H9 (cell line): ENCODE results near the gene EFNA5. TPM values are rescaled to one million over a fixed set of nuclear protein-coding genes. Genes with fewer than 3 reads are reported as not detected.

Experiments used
- DNase-seq: peaks from one replicate; pipeline ENCODE4 v3.0.0-alpha.2; 2017
- H2AFZ ChIP-seq: one replicate; pipeline ENCODE4 v1.6.1; 2013; ENCODE audit warnings: mild to moderate bottlenecking, low read length, control low read depth, moderate library complexity
- H2AK5ac ChIP-seq: 2 replicates; pipeline ENCODE4 v1.6.1; 2013; ENCODE audit warnings: low read length, control low read depth, mixed read lengths; ENCODE audit not compliant: insufficient read length
- H2BK120ac ChIP-seq: one replicate; pipeline ENCODE4 v1.6.1; 2013; ENCODE audit warnings: low read depth, mild to moderate bottlenecking, low read length, control low read depth, inconsistent platforms; ENCODE audit not compliant: poor library complexity, severe bottlenecking
- H2BK12ac ChIP-seq: 2 replicates; pipeline ENCODE4 v1.6.1; 2013; ENCODE audit warnings: low read length, control low read depth, mixed read lengths, low read depth; ENCODE audit not compliant: insufficient read length
- H2BK15ac ChIP-seq: 2 replicates; pipeline ENCODE4 v1.6.1; 2013; ENCODE audit warnings: low read depth, low read length, control low read depth
- H2BK20ac ChIP-seq: one replicate; pipeline ENCODE4 v1.6.1; 2013; ENCODE audit warnings: low read depth, mild to moderate bottlenecking, low read length, control low read depth, inconsistent platforms; ENCODE audit not compliant: poor library complexity, severe bottlenecking
- H2BK5ac ChIP-seq: 2 replicates; pipeline ENCODE4 v1.6.1; 2013; ENCODE audit warnings: low read length, control low read depth, mixed read lengths; ENCODE audit not compliant: insufficient read length
- H3K14ac ChIP-seq: 2 replicates; pipeline ENCODE4 v1.6.1; 2013; ENCODE audit warnings: low read length, control low read depth; ENCODE audit not compliant: insufficient read depth
- H3K18ac ChIP-seq: 2 replicates; pipeline ENCODE4 v1.6.1; 2013; ENCODE audit warnings: low read depth, mild to moderate bottlenecking, mixed read lengths, low read length, control low read depth; ENCODE audit not compliant: insufficient read length
- H3K23ac ChIP-seq: 2 replicates; pipeline ENCODE4 v1.6.1; 2013; ENCODE audit warnings: low read length, control low read depth, mixed read lengths, low read depth; ENCODE audit not compliant: insufficient read length
- H3K23me2 ChIP-seq: 2 replicates; pipeline ENCODE4 v1.6.1; 2013; ENCODE audit warnings: low read depth, mild to moderate bottlenecking, mixed read lengths, low read length, control low read depth; ENCODE audit not compliant: insufficient read length, poor library complexity, severe bottlenecking
- H3K27ac ChIP-seq: 2 replicates; pipeline ENCODE4 v1.5.1; 2013; ENCODE audit warnings: low read length, control low read depth, mixed read lengths, low read depth; ENCODE audit not compliant: insufficient read length
- H3K27me3 ChIP-seq: 2 replicates; pipeline ENCODE4 v1.6.1; 2013; ENCODE audit warnings: low read length, control low read depth, inconsistent platforms; ENCODE audit not compliant: insufficient read depth
- H3K4ac ChIP-seq: 2 replicates; pipeline ENCODE4 v1.6.1; 2013; ENCODE audit warnings: low read depth, mild to moderate bottlenecking, control low read depth, inconsistent platforms, low read length, moderate library complexity
- H3K4me1 ChIP-seq: 2 replicates; pipeline ENCODE4 v1.6.1; 2013; ENCODE audit warnings: low read length, control low read depth, inconsistent platforms; ENCODE audit not compliant: insufficient read depth
- H3K4me2 ChIP-seq: 2 replicates; pipeline ENCODE4 v1.6.1; 2013; ENCODE audit warnings: low read length, control low read depth, mixed read lengths; ENCODE audit not compliant: insufficient read length, insufficient read depth
- H3K56ac ChIP-seq: 2 replicates; pipeline ENCODE4 v1.6.1; 2013; ENCODE audit warnings: low read depth, mild to moderate bottlenecking, mixed read lengths, low read length, control low read depth; ENCODE audit not compliant: insufficient read length
- H3K79me1 ChIP-seq: 2 replicates; pipeline ENCODE4 v1.6.1; 2013; ENCODE audit warnings: low read depth, mild to moderate bottlenecking, moderate library complexity, low read length, control low read depth, inconsistent platforms; ENCODE audit not compliant: insufficient read depth, poor library complexity, severe bottlenecking
- H3K79me2 ChIP-seq: 2 replicates; pipeline ENCODE4 v1.6.1; 2013; ENCODE audit warnings: low read length, control low read depth, inconsistent platforms; ENCODE audit not compliant: insufficient read depth
- H3K9ac ChIP-seq: 2 replicates; pipeline ENCODE4 v1.6.1; 2013; ENCODE audit warnings: low read length, control low read depth, mixed read lengths; ENCODE audit not compliant: insufficient read length; ENCODE audit errors: extremely low read depth
- H3K9me3 ChIP-seq: one replicate; pipeline ENCODE4 v1.6.1; 2013; ENCODE audit warnings: low read depth, low read length, inconsistent platforms; ENCODE audit not compliant: control insufficient read depth
- H3T11ph ChIP-seq: one replicate; pipeline ENCODE4 v1.6.1; 2013; ENCODE audit warnings: mild to moderate bottlenecking, low read length, control low read depth, inconsistent platforms
- H4K20me1 ChIP-seq: one replicate; pipeline ENCODE4 v1.6.1; 2013; ENCODE audit not compliant: control insufficient read depth, insufficient read length, insufficient read depth
- H4K5ac ChIP-seq: 2 replicates; pipeline ENCODE4 v1.6.1; 2013; ENCODE audit warnings: low read depth, mild to moderate bottlenecking, mixed read lengths, low read length, control low read depth; ENCODE audit not compliant: insufficient read length
- H4K8ac ChIP-seq: replicated peaks from 2 replicates; pipeline ENCODE4 v1.6.1; 2013; ENCODE audit warnings: low read length, control low read depth, mixed read lengths, low read depth; ENCODE audit not compliant: insufficient read length
- H4K91ac ChIP-seq: 2 replicates; pipeline ENCODE4 v1.6.1; 2013; ENCODE audit warnings: low read depth, mild to moderate bottlenecking, moderate library complexity, mixed read lengths, low read length, control low read depth; ENCODE audit not compliant: insufficient read length
- H3K27ac Mint-ChIP-seq, 3 experiments: 2 replicates in 2 of 3; 3 replicates in 1 of 3; pipeline ENCODE4 v1.8.0; 2020 to 2021; ENCODE audit warnings: mixed read lengths in 3 of 3, mild to moderate bottlenecking in 1 of 3, moderate library complexity in 1 of 3
- H3K27me3 Mint-ChIP-seq: 2 replicates; pipeline ENCODE4 v1.8.0; 2021; ENCODE audit warnings: low read depth, mild to moderate bottlenecking, moderate library complexity, mixed read lengths
- H3K36me3 Mint-ChIP-seq, 3 experiments: 2 replicates in 2 of 3; 3 replicates in 1 of 3; pipeline ENCODE4 v1.8.0; 2020 to 2021; ENCODE audit warnings: low read depth in 3 of 3, mixed read lengths in 3 of 3; ENCODE audit not compliant: insufficient read depth in 1 of 3
- H3K4me1 Mint-ChIP-seq, 2 experiments: 2 replicates each; pipeline ENCODE4 v1.8.0; 2020; ENCODE audit warnings: mixed read lengths in 2 of 2
- H3K4me3 Mint-ChIP-seq, 2 experiments: 2 replicates in 1 of 2; 3 replicates in 1 of 2; pipeline ENCODE4 v1.8.0; 2020 to 2021; ENCODE audit warnings: mild to moderate bottlenecking in 2 of 2, mixed read lengths in 2 of 2, moderate library complexity in 1 of 2
- H3K9me3 Mint-ChIP-seq, 2 experiments: 2 replicates in 1 of 2; 3 replicates in 1 of 2; pipeline ENCODE4 v1.8.0; 2020; ENCODE audit warnings: mild to moderate bottlenecking in 2 of 2, mixed read lengths in 2 of 2, moderate library complexity in 1 of 2
- CTCF ChIP-seq: fragments of 200-600 bp; sonication (generic); conservative IDR thresholded peaks from 3 replicates; pipeline ENCODE4 v1.8.0; 2021; ENCODE audit warnings: antibody characterized with exemption, mild to moderate bottlenecking
- WGBS: extraction: QIAGEN DNeasy Blood & Tissue Kit; methylation state at CpG from one replicate; pipeline ENCODE4 v1.1.7; 2013; ENCODE audit warnings: missing lambda C conversion rate, low lambda C conversion rate, mixed read lengths; ENCODE audit not compliant: insufficient read length; ENCODE audit errors: extremely low coverage; 5-methylcytosine and 5-hydroxymethylcytosine counted together
- total RNA-seq: library from RNA; stranded (reverse); gene quantifications from 2 replicates; pipeline ENCODE4 v1.2.1, GENCODE V29; 2021

Gene EFNA5
- total RNA-seq, 1 experiment from 2014 or later = 20.4 TPM

- no peaks in the 10 kb centered on the region for H3K9me3 Mint-ChIP-seq
- Histone ChIP-seq H3K27me3 (no peaks in the 10 kb centered on the region), H4K5ac (no peak overlapping the region), H2BK12ac (no peak overlapping the region), H3K4me2 (no peak overlapping the region), H3K18ac (no peak overlapping the region), H3K79me2 (no peaks in the 10 kb centered on the region), H2BK15ac (no peak overlapping the region), H3K23ac (no peak overlapping the region), H2BK120ac (no peak overlapping the region), H4K8ac (no peak overlapping the region), H3K9me3 (no peaks in the 10 kb centered on the region), H3K27ac (no peak overlapping the region), H2AK5ac (no peak overlapping the region), H4K20me1 (no peaks in the 10 kb centered on the region), H3K56ac (no peak overlapping the region), H2AFZ (no peak overlapping the region), H2BK20ac (no peak overlapping the region), H3K79me1 (no peaks in the 10 kb centered on the region), H3K14ac (no peak overlapping the region), H4K91ac (no peak overlapping the region), H3K23me2 (no peaks in the 10 kb centered on the region), H3K9ac (no peak overlapping the region), H3T11ph (no peak overlapping the region), H2BK5ac (no peak overlapping the region), H3K4me1 (no peaks in the 10 kb centered on the region; the same call in 1 of the 2 replicates), H3K4ac (no peak overlapping the region)
- peak overlapping the region in 2 of 3 experiments; percentile 13 to 78; a peak in 1 of 7 replicates for H3K27ac Mint-ChIP-seq
- DNase-seq = no peak
- peaks cover 31 to 36% of the 10 kb centered on the region in 2 experiments for H3K4me1 Mint-ChIP-seq
- H3K4me3 Mint-ChIP-seq = no peak overlapping the region
- no peaks in the 10 kb centered on the region for H3K36me3 Mint-ChIP-seq
- no peak for TF ChIP-seq CTCF
- WGBS = no CpG with 5 or more reads among the region's 4 CpGs
- no peaks in the 10 kb centered on the region for H3K27me3 Mint-ChIP-seq
These were observed 76.3 kb downstream of the EFNA5 start for GRCh38 chr5:107594253-107595045.
